Ovary (tissue), 9 donors: ENCODE results near the gene PRCD. TPM values are rescaled to one million over a fixed set of nuclear protein-coding genes. Genes with fewer than 3 reads are reported as not detected.

Source experiments
- DNase-seq, 5 donors: peaks; one replicate each; pipeline ENCODE4 v3.0.0-alpha.2; 2019 to 2020
- H3K27ac ChIP-seq, 2 donors: fragments of 200-600 bp; one replicate each; pipeline versions ENCODE4 v1.5.1 to v1.8.0; 2019 to 2022
- H3K27me3 ChIP-seq: fragments of 200-600 bp; one replicate; pipeline ENCODE4 v1.8.0; 2022
- H3K36me3 ChIP-seq: fragments of 200-600 bp; sonication (generic); one replicate; pipeline ENCODE4 v1.5.1; 2019
- H3K4me1 ChIP-seq: one replicate; pipeline ENCODE4 v1.8.1; 2013; ENCODE audit warnings: mild to moderate bottlenecking, moderate library complexity; ENCODE audit not compliant: insufficient read depth
- H3K4me3 ChIP-seq: fragments of 200-600 bp; sonication (generic); one replicate; pipeline ENCODE4 v1.5.1; 2017
- H3K9me3 ChIP-seq, 2 donors: fragments of 200-600 bp in 1 of 2; sonication (generic) in 1 of 2; one replicate each; pipeline versions ENCODE4 v1.5.1 to v1.8.1; 2013 to 2019; ENCODE audit warnings: mild to moderate bottlenecking in 1 of 2, moderate library complexity in 1 of 2
- CTCF ChIP-seq, 3 donors: fragments of 450-650 bp in 2 of 3; fragments of 200-600 bp in 1 of 3; IDR thresholded peaks; one replicate each; pipeline versions ENCODE4 v1.5.1 to v1.8.0; 2016 to 2022; ENCODE audit warnings: antibody characterized with exemption in 3 of 3, mild to moderate bottlenecking in 1 of 3
- EP300 ChIP-seq: sonication (generic); formaldehyde crosslinking; IDR thresholded peaks from one replicate; pipeline ENCODE4 v1.6.1; 2017; ENCODE audit warnings: antibody characterized with exemption
- POLR2A ChIP-seq: fragments of 450-650 bp; IDR thresholded peaks from one replicate; pipeline ENCODE4 v1.6.1; 2017; ENCODE audit warnings: antibody characterized with exemption, mild to moderate bottlenecking, moderate library complexity
- WGBS, 3 donors: extraction: QIAGEN DNeasy Blood & Tissue Kit in 1 of 3; methylation state at CpG; one replicate each; pipeline versions ENCODE4 v1.1.5 to v1.1.7; 2013 to 2017; 5-methylcytosine and 5-hydroxymethylcytosine counted together
- intact Hi-C, 4 donors: fragments of 100-400 bp; cut with DNase I; formaldehyde crosslinking; loops; one replicate each; pipeline versions ENCODE4 v1.11.0 to v1.15.1; 2022 to 2023
- polyA plus RNA-seq, 2 donors: library from polyadenylated mRNA; stranded (reverse); fragments of 200-250 nt in 1 of 2; fragments of 350-450 nt in 1 of 2; fragmentation: Illumina TruSeq in 1 of 2; extraction: RNeasy Lipid Tissue Mini Kit (QIAGEN cat#74804) in 1 of 2; gene quantifications; one replicate each; pipeline ENCODE4 v1.2.3, GENCODE V29; 2013 to 2014
- total RNA-seq, 7 donors: library from RNA; depleted of rRNA in 2 of 7; stranded (reverse); fragments of >200 nt in 2 of 7; fragmentation: NEBNext Ultra II Directional in 3 of 7; extraction: Animal tissue kit (Norgen Biotek cat#: 25700) in 3 of 7; gene quantifications; one replicate each; pipeline versions ENCODE4 v1.1.0 to v1.2.4, GENCODE V29; 2016 to 2023
- donor health status: DM: no; HTN: no; CAD: no; lungs with moderate emphysema.
- donor health status: DM: no; HTN: no; CAD: no.
- donor health status: Bipolar disorder and iron deficiency.
- donor health status: DM: yes; HTN: yes; CAD: no.
- donor health status: DM: no; HTN: no; CAD: no.
- donor health status: DM: yes; HTN: yes; CAD: no.

The PRCD gene
- total and polyA plus RNA-seq, 9 donors, result 1.5 to 12.2 (median 2.8) TPM

DNA sequence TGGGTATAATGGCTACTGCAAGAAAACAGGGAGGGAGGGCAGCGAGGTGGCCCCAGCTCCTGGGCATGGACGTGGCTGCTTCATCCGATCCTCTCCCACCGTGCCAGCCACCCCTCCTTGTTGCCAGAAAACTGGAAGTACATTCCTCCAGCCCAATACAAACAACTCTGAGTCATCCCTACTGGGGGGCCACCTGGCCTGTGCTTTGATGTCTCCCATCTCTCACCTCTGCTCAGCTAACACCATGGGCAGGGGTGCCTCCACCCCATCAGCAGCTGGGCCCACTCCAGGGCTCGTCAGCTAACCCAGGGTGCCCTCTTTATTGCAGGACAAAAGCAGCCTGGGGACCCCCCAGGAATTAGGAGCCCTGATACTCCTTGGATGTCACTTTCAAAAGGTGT lies 40.6 kb upstream of the PRCD start:
- Histone ChIP-seq H3K4me1 (peaks cover 25% of the 10 kb centered on the region), H3K9me3 (no peaks in the 10 kb centered on the region), H3K27ac (no peak overlapping the region), H3K4me3 (no peak overlapping the region), H3K36me3 (no peaks in the 10 kb centered on the region), H3K27me3 (no peaks in the 10 kb centered on the region)
- DNase-seq, result no peak
- TF ChIP-seq EP300 (no peak), CTCF (IDR thresholded peaks at IDR 0.05) (no peak), POLR2A (no peak)
- intact Hi-C loops, result no loop called here
- 76 to 86% (median 81%) methylated on average over 5 of the region's 5 CpGs for WGBS, 3 donors

DNA sequence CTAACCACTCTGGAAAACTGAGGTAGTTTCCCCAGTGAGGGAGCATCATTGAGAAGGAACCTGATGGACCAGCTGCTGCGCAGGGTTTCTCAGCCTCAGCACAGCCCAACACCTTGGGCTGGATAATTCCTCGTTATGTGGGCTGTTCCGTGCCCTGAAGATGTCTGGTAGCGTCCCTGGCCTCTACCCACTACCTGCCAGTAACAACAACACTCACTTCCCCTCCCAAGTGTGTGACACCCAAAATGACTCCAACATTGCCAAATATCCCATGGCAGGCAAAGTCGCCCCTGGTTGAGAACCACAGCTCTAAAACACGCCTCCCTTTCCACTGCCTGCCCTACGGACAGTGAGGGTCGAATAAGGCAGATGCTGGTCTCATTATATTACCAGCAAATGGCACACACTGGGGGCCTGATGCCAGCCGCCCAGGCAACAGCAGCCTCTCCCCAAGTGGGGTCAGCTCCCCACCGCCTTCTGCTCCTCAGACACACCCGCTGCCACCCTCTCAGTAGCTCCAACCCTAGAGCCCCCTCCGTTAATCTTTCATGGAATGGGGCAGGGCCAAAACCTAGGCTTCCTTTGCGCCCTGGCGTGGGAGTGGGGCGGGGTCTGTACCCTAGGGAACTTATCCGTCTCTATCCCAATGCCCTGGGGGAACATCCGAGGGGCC lies 39.6 kb upstream of the PRCD start:
- Histone ChIP-seq H3K4me3 (peak overlapping the region; percentile 38), H3K36me3 (no peaks in the 10 kb centered on the region), H3K27ac (peak overlapping the region; percentile 23 to 80), H3K27me3 (no peaks in the 10 kb centered on the region), H3K9me3 (no peaks in the 10 kb centered on the region), H3K4me1 (peaks cover 25% of the 10 kb centered on the region)
- DNase-seq, result no peak
- TF ChIP-seq EP300 (no peak), CTCF (IDR thresholded peaks at IDR 0.05) (no peak), POLR2A (no peak)
- intact Hi-C loops, result loop anchor here in 1 of 4 donors (10.0 kb wide), 1 partner anchor 195 kb away; the partner anchor contains the start of gene QRICH2
- 76 to 82% (median 82%) methylated on average over 17 of the region's 17 CpGs for WGBS, 3 donors

DNA sequence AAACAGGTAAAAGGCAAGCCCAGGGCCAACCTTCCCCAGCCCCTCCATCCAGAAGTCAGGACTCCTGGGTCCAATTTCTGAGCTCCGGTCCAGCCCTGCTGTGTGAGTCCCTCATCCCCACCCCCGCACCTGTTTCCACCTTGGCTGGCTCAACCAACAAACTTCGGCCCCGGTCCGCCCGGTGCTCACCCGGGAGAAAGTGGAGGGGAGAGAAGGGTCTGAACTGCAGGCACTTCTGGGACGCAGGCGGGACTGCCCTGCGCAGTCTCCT lies 39.2 kb upstream of the PRCD start:
- Histone ChIP-seq H3K4me3 (peak overlapping the region; percentile 38), H3K36me3 (no peaks in the 10 kb centered on the region), H3K27ac (peak overlapping the region; percentile 23 to 80), H3K9me3 (no peaks in the 10 kb centered on the region), H3K27me3 (no peaks in the 10 kb centered on the region), H3K4me1 (peaks cover 25% of the 10 kb centered on the region)
- TF ChIP-seq EP300 (no peak), CTCF (IDR thresholded peaks at IDR 0.05) (no peak), POLR2A (no peak)
- intact Hi-C loops, result loop anchor here in 1 of 4 donors (10.0 kb wide), 1 partner anchor 196 kb away; the partner anchor contains the start of gene QRICH2
- 13 to 50% (median 27%) methylated on average over 4 to 10 of the region's 10 CpGs for WGBS, 3 donors
- DNase-seq, result no peak

- TF ChIP-seq POLR2A, result no peak
- no peak for TF ChIP-seq EP300
- TF ChIP-seq CTCF (IDR thresholded peaks at IDR 0.05), result no peak
- intact Hi-C loops, result loop anchor here in 1 of 4 donors (10.0 kb wide), 1 partner anchor 196 kb away; the partner anchor contains the start of gene QRICH2
- H3K36me3 ChIP-seq, result no peaks in the 10 kb centered on the region
- H3K4me1 ChIP-seq, result peaks cover 25% of the 10 kb centered on the region
- peak within 1 kb of the TSS; percentile 38 for H3K4me3 ChIP-seq
- peak; percentile 89 to 97 (median 94) for DNase-seq
- H3K9me3 ChIP-seq, result no peaks in the 10 kb centered on the region
- H3K27ac ChIP-seq, result peak within 1 kb of the TSS; percentile 23 to 80
- H3K27me3 ChIP-seq, result no peaks in the 10 kb centered on the region
- WGBS, 3 donors, result 0 to 1% (median 1%) methylated on average over 24 to 72 of the region's 72 CpGs
Observed at GRCh38 chr17:76501018-76501826, 38.6 kb upstream of the PRCD start, which contains the start of gene RHBDF2. RHBDF2 (minus strand) TSS chr17:76501423; CDS start chr17:76481524, 19,899 bp downstream.
